ENCODE results near the gene KDM2A.
"Not testable (repeated sequence)": the region's sequence is repeated elsewhere in the genome, so short reads cannot be mapped to it uniquely, and the experiment has no call there.

KDM2A gene

DNA sequence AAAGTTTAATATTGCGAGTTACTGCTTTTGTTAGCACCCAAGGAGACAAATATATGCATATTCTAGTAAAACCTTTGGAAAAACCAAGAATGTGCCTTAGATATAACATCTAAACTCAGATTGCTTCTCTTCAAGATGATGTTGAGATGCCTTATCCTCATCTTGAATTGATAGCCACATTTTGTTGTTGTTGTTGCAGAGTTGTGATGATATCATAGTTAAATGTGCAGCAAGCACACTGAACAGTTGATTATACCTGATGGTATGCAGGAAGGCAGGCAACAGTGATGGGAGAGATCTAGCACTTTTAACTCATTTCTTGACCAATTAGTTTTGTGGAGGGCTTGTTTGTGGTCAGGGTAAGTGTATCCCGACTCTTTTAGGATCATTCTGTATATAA is 48.0 kb downstream of the KDM2A start (continued):
- TF ChIP-seq ZNF398 (tag by site-specific recombination; IDR thresholded peaks at IDR 0.05) (no peak), ZNF10 (tag by site-specific recombination; IDR thresholded peaks at IDR 0.05) (no peak), HOXA7 (CRISPR knock-in tag; IDR thresholded peaks at IDR 0.05; ENCODE audit: borderline replicate concordance) (no peak), ZNF292 (tag by site-specific recombination; IDR thresholded peaks at IDR 0.05; ENCODE audit: borderline replicate concordance, low read depth) (no peak), ZNF76 (tag by site-specific recombination; IDR thresholded peaks at IDR 0.05; ENCODE audit: borderline replicate concordance, low read depth) (no peak), ZBTB26 (tag by site-specific recombination; optimal IDR thresholded peaks at IDR 0.05) (no peak), KLF16 (tag by site-specific recombination; IDR thresholded peaks at IDR 0.05) (no peak), ZNF23 (tag by site-specific recombination; IDR thresholded peaks at IDR 0.05; ENCODE audit: borderline replicate concordance) (no peak), ZNF747 (tag by site-specific recombination; IDR thresholded peaks at IDR 0.05) (no peak)
- TF ChIP-seq, protein P1, sequence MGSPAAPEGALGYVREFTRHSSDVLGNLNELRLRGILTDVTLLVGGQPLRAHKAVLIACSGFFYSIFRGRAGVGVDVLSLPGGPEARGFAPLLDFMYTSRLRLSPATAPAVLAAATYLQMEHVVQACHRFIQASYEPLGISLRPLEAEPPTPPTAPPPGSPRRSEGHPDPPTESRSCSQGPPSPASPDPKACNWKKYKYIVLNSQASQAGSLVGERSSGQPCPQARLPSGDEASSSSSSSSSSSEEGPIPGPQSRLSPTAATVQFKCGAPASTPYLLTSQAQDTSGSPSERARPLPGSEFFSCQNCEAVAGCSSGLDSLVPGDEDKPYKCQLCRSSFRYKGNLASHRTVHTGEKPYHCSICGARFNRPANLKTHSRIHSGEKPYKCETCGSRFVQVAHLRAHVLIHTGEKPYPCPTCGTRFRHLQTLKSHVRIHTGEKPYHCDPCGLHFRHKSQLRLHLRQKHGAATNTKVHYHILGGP (tag by site-specific recombination; IDR thresholded peaks at IDR 0.05): no peak

DNA sequence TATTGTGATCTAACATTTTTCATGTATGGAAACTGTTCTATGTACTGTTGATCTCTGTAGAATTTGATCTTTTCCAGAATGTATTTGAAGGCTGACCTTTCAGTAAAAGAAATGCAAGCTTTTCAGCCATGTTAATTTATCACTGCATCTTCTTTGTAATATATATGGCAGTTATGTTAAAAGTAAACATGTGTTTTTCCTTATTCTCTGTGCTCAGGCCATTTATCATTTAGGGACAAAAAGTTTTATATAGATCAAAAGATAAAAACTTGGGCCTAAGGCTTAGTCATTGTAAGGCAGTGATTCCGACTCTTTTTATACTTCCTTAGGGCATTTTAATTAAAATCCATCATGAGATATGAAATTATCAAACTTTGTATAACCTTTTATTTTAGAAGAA is 48.7 kb downstream of the KDM2A start:
- Histone ChIP-seq H3K9me3 (ENCODE audit: control insufficient read depth, insufficient read depth, low read depth, low read length) (no peaks in the 10 kb centered on the region), H3K4me3 (ENCODE audit: low read depth, low read length) (no peak overlapping the region), H3K4me1 (ENCODE audit: control insufficient read depth, insufficient read depth, low read length) (no peaks in the 10 kb centered on the region), H3K27ac (ENCODE audit: extremely low read depth, low read depth, low read length) (no peak overlapping the region), H3K36me3 (ENCODE audit: control insufficient read depth in 2 of 2, insufficient read depth in 1 of 2, low read length in 2 of 2) (peaks cover 0 to 3% of the 10 kb centered on the region in 2 experiments; a peak in 1 of 3 replicates)
- no peak for TF ChIP-seq KLF16 (tag by site-specific recombination; IDR thresholded peaks at IDR 0.05)
- TF ChIP-seq, protein P2, sequence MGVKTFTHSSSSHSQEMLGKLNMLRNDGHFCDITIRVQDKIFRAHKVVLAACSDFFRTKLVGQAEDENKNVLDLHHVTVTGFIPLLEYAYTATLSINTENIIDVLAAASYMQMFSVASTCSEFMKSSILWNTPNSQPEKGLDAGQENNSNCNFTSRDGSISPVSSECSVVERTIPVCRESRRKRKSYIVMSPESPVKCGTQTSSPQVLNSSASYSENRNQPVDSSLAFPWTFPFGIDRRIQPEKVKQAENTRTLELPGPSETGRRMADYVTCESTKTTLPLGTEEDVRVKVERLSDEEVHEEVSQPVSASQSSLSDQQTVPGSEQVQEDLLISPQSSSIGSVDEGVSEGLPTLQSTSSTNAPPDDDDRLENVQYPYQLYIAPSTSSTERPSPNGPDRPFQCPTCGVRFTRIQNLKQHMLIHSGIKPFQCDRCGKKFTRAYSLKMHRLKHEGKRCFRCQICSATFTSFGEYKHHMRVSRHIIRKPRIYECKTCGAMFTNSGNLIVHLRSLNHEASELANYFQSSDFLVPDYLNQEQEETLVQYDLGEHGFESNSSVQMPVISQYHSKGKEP (tag by site-specific recombination; IDR thresholded peaks at IDR 0.05): no peak
- TF ChIP-seq ELK4 (IDR thresholded peaks at IDR 0.05; ENCODE audit: borderline replicate concordance, low read depth, low read length): no peak
- TF ChIP-seq TSHZ1 (tag by site-specific recombination; IDR thresholded peaks at IDR 0.05; ENCODE audit: borderline replicate concordance): no peak
- TF ChIP-seq ZNF184 (tag by site-specific recombination; IDR thresholded peaks at IDR 0.05): no peak
- TF ChIP-seq ZNF223 (tag by site-specific recombination; IDR thresholded peaks at IDR 0.05): no peak
- no peak for TF ChIP-seq ZNF837 (tag by site-specific recombination; IDR thresholded peaks at IDR 0.05)
- no peak for TF ChIP-seq ZNF76 (tag by site-specific recombination; IDR thresholded peaks at IDR 0.05; ENCODE audit: borderline replicate concordance, low read depth)
- POLR2A ChIA-PET: interaction anchor here (0.6 to 0.7 kb wide), 2 partner anchors 88 to 137 kb away, joined by 3 read pairs; no protein-coding TSS in a partner anchor
- CTCF ChIA-PET: interaction anchor here (0.5 to 2.2 kb wide), 25 partner anchors 8 to 649 kb away, joined by 3 to 14 read pairs (median 3); no protein-coding TSS in a partner anchor

GRCh38 chr11:67168911-67169310 is 49.8 kb downstream of the KDM2A start:
- POLR2A ChIA-PET: interaction anchor here (0.7 kb wide), 1 partner anchor 89 kb away, joined by 4 read pairs; no protein-coding TSS in a partner anchor
- not testable (repeated sequence) for H3K4me3 ChIP-seq (ENCODE audit: low read depth, low read length); H3K36me3 ChIP-seq (ENCODE audit: control insufficient read depth in 2 of 2, insufficient read depth in 1 of 2, low read length in 2 of 2); H3K27ac ChIP-seq (ENCODE audit: extremely low read depth, low read depth, low read length); H3K9me3 ChIP-seq (ENCODE audit: control insufficient read depth, insufficient read depth, low read depth, low read length); H3K4me1 ChIP-seq (ENCODE audit: control insufficient read depth, insufficient read depth, low read length)
- CTCF ChIA-PET: interaction anchor here (0.6 kb wide), 4 partner anchors 21 to 115 kb away, joined by 3 to 4 read pairs (median 4); no protein-coding TSS in a partner anchor
